HG03064 (cell line): ENCODE data around the gene LRMDA.

Source experiments
- ATAC-seq: cut with Tn5 transposase; IDR thresholded peaks from one replicate; pipeline ENCODE4 v1.9.1; 2021; ENCODE audit warnings: low read depth; ENCODE audit not compliant: unreplicated experiment

LRMDA gene

DNA sequence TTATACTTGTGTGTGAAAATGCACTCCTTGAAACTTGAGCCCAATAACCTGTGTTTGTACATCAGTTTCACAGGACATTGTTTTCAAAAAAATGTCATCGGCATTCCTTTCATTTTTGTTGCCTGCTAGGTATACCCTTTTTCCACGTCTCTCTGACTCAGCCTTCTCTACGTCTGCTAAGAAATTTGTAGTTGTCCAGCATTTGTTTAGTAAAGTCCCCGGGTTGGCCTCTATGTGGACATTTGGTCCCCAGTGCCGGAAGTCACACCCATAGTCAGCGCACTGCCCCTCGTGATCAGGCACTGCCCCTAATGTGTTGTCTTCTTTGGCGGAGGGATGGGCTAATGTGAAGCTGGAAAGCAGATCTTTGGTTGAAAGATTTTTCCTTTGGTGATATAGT lies 222.3 kb downstream of the LRMDA start:
- no peak for ATAC-seq

DNA sequence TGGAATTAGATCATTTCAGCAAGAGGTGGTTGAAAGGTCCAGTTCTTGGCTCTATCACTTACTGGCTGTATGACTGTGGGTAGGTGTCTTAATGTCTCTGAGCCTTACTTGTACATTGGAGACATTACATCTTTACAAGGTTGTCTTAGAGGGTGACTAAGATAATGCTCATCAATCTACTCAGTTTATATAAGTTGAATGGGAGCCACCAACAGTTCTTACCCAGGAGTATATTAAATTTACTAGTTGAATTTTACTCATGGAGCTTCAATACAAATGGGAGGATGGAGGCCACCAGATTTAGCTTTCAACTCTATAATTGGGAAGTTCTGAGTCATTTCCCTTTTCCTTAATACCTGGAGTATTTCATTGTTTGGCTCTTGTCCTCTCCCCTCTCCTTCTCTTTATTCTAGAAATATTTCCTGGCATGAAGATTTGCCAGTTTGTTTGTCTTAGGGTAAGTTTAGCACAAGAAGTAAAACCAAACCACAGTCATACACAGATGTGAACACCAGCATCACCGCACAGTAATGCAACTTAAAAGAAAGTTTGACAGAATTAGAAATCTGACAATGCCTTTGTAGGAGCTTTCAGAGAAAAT lies 222.8 kb downstream of the LRMDA start:
- no peak for ATAC-seq

DNA sequence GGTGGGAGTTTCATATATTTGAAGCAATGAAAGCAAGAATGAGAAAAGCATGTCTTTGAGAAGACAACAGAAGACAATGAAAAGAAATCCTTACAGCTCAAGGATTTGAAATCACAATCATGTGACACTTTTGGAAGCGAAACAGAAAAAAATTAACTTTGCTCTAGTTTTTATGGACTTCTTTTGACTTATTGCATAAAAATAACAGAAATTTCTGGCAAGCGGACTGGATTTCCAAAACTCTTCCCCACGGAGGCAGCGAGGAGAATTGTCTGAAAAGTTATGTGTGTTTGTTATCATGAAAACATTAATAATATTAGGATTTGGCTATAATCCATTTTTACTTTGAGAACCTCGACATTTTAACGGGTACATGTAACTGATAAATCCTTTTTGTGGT lies 223.3 kb downstream of the LRMDA start:
- ATAC-seq = no peak

DNA sequence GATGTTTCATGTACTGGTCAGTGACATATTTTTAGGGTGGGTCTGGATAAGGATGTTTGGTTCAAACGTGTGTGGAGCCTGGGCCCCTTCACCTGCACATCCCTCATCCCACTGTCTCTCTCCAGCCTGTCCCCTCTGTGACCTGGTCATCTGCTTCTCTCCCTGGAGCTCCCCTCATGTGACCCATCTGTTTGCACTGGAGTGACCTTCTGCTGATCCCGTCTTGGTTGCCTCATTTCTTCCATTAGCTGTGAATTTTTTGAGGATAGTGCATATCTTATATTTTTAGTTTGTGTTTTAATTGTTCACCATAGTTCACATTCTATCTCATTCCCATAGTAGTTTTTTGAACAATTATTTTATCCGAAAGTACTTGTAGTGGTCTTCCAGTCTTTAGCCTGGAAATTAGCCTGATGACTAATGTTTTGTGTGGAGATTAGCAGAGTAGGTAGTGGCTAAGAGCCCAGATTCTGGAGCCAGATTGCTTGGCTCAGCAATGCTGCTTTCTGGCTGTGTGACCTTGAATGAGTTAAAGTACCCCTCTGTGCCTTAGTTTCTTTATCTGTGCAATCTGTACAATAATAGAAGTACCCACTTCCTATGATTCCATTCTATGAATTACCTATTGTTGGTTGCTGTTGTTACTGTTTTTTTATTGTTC lies 224.5 kb downstream of the LRMDA start:
- ATAC-seq = no peak

DNA sequence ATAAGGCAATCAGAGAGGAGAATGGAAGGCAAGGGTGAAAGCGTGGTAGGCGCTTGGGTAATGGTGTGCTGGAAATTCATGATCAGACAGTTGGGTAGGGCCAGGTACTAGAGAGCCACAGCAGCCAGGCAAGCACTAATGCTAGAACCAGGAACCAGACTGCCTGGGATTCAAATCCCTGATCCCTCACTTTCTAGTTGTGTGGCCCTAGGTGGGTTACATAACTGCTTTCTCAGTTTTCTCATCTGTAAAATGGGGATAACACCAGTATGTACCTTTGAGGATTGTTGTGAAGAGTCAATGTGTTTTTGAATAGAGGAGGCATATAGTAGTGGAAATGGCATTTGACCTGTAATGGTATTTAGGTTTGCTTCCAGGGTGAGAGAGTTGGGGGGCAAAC lies 225.9 kb downstream of the LRMDA start:
- ATAC-seq = no peak

DNA sequence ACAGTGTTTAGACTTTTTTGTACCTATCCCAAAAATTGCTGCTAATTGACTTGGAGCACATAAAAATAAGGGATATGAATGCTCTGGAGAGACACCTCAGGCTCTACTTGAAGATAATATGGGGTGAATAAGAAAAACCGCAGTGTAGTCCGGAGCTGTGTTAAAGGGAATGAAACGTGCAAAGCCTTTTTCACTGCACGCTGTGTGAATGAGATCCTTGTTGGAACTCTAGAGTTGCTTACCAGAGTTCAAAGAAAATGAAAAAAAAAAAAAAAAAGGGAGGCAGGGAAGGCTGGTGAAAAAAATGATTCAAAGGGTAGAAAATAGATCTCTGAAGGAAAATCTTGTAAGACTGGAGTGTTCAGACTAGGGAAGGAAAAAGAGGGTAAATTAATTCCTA lies 226.6 kb downstream of the LRMDA start:
- ATAC-seq = no peak

DNA sequence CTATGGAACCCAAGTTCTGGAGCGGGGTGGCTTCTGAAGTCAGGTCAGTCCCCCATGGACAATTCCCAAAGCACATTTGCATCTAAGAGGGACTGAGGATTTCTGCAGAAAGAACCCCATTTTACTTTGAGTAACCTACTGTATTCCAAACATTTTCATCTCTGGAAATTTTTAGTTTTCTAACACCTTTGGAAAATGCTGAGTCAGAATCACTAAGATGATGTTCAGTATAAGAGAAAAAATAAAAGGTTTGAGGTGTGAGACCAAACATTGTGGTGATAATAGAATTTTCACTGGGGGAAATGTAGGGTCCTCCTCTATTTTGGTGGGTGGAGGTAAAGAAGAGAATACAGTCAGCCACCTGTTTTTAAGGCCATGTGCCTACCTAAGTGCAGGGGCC lies 227.1 kb downstream of the LRMDA start:
- ATAC-seq = no peak

DNA sequence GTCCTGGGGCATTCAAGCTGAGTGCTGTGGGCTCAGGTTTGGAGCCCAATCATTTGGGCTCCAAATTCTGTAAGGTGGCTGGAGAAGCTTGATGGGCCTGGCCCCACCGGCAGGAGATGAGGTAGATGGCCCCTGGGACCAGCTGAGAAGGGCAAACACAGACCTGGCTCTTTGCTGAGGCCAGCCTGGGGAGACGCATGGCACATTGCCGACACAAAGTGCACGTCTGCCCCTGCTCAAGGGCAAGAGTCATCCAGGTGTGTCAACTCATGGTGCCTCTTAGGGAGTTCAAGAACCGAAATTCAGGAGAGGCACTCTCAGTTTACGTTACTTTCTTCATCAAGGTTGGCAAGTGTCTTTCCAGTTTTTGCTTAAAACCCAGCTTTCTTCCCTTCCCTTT lies 227.5 kb downstream of the LRMDA start:
- no peak for ATAC-seq

DNA sequence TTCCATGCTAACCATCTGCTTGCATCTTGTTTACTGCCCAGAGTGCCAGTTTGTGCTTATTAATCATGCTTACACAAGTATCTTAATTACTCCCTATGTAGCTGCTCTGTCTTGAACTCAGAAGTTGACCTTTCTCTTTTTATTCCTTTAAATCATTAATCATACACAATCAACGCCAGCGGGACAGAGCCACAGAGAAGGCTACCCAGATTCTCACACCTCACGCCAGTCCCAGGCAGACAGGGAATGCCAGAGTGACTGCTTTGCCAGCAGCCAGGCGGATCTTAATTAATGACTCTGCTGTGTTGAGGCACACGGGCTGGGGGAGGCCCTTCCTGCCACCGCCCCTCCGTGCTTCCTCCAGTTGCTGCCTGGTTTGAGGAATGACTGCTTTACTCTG lies 229.4 kb downstream of the LRMDA start:
- ATAC-seq = no peak

DNA sequence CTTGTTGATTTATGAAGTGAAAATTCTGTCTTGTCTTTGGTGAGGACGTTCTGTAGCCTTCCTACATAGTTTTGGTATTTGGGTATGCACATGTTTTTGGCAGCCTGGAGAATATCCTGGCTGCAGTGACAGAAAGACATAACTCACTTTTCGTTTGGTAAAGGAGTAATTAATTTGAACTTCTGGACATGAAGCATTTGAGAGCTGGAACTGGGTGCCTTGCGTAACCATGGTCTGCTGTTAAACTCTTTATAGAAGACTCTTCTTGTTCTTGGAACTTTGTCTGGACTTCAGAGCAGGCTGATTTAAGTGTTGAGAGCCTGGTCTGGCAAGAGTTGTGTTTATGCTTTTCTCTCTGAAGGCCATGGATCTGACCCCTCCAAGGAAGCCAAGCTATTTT lies 231.3 kb downstream of the LRMDA start:
- no peak for ATAC-seq

DNA sequence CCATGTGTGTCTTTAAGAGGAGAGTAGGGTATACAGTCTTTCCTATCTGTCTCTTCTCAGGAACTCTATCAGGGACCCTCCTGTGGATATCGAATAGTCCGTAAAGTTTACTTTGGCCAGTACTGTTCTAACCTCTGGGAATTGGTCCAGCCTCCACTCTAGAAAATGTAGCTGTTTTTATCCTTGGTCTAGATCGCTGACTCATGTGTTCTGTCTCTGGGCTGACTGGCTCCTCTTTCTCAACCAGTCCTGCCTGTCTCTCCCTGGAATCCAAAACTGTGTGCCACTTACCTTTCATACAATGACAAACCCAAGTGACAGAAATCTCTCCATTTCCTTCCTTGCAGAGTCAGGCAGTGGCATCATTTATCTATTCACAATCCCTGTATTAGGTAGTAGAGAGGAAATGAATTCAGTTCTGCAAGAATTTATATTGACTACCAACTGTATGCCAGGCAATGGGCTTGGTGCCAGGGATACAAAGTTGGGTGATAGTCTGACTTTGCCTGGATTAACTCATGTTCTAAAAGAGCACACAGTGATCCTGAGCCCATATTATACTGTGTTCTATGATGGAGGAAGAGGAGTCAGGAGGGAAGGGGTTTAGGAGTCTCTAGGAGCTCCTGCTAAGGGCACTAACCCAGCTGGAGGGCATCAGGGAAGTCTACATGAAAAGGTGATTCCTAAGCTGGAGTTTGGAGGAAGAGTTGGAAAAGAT lies 232.7 kb downstream of the LRMDA start:
- ATAC-seq = no peak

DNA sequence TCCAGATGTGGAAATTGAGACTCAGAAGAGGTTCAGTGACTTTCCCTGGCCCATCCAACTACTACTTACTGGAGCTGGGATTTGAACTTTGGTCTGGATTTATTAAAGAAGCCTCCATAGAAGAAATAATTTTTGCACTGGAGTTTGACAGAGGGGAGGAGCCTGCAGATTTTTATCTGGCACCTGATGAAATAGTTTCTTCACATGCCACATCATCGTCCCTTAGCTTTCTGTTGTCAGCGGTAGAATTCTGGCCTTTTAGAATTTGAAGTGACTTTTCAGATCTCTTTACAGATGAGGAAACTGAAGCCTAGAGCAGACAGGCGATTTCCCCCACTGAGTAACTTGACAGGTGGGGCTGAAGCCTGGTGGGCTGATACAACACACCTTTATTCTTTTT lies 233.5 kb downstream of the LRMDA start:
- ATAC-seq = no peak

DNA sequence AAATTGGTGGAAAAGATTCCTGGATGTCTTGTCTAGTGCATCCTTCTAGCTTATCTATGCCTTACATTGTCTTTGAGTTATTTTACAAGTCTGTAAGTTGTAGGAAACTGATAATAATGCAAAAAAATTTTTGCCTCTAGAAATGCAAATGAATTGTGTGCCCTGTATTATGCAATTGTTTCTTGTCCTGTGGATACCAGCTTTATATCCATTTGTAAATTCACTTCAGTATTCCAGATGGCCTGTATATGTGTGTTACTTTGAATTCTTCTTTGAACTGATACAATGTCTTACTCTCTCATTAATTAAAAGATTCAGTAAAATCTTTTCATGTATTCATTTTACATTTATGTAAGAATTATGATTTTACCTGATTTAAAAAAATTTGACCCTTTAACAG lies 234.3 kb downstream of the LRMDA start:
- no peak for ATAC-seq

DNA sequence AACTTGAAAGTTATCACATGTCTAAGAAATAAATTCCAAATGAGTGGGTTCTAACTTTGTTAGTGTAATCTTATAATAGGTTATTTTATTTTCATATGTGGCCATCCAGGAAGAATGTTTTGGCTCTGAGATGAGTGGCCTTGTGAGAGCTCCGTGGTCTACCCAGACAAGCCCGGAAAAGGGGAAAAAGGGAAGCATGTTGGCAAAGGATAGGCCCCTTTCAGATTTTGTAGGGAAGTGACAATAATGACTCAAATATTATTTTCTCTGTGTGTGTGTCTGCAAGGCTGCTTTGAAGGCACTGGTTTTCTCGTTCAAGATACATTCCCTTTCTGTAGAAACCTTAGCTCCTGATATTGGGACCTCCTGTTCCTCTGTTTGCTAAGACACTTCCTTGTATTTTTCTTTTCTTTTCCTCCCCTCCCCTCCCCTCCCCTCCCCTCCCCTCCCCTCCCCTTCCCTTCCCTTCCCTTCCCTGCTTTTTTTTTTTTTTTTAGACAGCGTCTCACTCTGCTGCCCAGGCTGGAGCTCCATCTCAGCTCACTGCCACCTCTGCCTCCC lies 240.8 kb downstream of the LRMDA start:
- ATAC-seq = no peak

DNA sequence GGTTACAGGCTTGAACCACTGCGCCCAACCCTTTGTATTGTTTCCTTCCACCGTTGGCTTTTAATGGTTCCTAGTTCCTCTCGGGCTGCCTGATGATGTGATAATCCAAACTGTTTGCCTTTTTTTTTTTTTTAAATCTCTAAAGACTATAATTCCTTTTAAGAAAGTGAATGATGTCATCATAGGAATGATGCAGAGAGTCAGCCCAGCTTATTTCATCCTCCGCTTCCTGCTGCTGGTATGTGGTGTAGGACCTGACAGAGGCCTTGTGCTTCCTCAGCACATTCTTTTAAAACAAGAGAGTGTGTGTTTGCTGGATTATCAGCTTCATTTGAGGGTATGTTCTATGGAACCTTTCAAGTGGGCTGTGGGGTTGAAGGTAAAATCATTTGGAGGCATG lies 241.4 kb downstream of the LRMDA start:
- no peak for ATAC-seq

DNA sequence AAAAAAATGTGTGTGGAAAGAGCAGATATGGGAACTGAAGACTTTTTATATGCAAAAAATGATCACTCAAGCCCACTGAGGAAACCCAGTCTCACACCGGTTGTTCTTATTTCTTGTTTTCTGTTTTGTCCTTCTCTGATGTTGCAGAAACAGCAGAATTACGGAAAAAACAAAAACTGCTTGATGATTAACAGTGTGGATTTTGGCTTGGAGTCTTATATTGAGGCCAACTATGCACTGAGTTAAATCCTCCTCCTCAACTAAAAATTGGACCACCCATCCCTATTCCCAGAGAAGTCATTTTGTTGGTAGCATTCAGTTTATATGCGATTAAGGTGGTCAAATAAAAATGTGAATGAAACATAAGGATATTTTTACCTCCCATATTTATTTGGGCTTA lies 246.1 kb downstream of the LRMDA start:
- no peak for ATAC-seq

DNA sequence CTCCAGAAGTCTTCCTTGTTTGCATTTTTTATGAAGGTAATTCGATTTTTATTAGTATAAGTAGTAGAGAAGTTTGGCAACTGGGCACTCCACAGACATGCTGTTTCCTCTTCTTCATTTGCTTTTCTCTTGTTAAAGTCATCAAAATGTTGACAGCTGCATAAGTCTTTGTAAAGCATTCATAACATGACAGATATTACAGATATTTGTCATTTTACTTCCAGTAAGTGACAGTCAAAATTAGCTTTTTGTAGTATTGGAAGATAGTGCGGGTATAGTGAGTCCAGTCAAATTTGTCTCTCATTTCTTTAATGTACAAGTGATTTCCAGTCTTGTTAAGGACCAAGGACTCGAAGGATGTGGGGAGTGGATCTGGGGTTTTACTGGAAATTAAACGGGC lies 247.1 kb downstream of the LRMDA start:
- no peak for ATAC-seq

DNA sequence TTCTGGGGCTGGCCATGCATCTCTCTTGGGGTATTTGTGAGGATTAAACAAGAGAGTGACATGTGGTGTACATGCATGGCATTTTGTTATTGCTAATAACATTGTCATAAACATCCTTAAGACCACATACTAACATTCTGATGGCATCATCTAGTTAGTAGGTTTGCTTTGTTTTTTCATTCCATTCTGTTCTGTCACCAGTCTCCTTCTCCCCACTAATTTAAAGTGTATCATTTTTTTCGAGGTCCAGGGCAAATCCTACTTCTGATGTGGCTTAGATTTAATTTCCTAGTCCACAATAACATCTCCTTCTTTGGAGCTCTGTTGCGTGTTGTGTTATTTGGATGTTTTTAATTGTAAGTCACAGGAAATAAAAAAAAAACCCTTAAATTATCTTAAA lies 248.1 kb downstream of the LRMDA start:
- no peak for ATAC-seq

DNA sequence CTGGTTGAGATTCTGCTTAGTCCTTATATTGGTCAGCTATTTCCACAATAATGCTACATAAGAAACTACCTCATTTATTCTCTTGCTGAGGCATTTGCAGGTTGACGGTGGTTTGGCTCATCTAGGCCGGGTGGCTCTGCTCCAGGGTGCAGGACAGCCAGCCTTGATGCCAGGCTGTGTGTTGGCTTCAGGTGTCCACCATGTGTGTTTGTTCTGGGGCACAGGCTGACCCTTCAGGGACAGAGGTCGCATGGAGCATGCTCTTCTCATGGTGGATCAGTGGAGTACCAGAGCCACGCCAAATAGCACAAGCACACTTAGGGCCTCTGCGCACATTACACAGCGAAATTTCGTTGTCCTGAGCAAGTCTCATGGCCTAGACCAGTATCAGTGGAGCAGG lies 249.9 kb downstream of the LRMDA start:
- ATAC-seq = no peak

DNA sequence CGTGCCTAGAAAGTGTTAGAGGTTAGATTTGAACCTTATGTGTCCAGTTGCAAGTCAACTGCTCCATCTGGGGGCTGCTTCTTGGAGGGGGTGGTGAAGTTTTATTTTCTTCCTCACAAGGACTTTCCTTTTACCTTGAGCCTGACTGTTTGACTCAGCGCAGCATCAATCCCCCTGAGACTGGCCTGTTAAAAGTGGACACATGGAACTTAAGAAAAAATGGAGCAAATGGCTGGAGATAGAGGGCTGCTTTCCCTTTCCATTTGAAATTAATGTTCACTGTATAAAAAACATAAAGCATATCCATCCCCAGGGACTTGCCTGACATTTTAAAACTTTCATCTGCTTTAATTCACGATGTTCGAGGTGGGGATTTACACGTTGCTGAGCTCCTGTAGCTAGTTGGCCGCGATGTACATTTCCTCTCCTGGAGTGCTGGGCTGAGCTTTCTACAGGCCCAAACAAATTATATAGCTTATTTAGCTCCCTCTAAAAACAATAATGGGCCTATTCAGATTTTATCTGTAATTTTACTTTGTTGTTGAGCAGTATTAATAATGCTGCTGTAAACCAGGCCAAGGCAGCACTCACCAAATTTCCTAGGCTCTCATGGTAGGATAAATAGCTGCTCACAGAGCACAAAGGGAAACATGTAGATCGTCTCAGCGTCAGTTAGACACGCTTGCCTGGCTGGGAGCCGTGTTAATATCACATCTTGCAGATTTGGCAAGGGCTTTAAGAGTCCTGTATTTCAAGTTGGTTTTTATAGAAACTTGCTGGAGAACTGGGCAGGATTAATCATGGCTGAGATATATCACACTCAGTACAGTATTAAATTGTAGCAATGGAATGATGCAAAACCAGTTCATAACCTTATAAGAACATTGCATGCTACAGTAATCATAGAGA lies 251.5 kb downstream of the LRMDA start:
- ATAC-seq = no peak

DNA sequence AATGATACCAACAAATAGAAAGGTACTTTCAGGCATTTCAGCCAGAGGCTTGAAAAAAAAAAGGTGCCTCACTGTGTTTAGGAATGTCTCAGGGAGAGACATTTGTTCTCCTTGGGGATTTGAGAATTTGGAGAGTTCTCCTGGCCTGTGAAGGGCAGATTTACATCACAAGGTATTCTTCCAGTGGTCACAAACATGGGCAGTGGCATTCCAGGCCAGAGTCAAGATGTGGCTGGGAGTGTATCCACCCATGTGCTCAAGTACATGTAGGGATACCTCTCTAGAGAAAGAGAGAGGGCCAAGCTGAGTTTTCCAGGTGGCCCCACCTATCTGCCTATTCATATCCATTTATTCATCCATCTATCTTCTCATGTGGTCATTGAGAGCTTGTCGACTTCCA lies 253.8 kb downstream of the LRMDA start:
- no peak for ATAC-seq
